Pons (tissue), 1 donor: ENCODE results near the gene TP53RK.

Experiments
- DNase-seq: peaks from one replicate; pipeline ENCODE4 v3.0.0-alpha.2; 2016; ENCODE audit warnings: low spot score

The TP53RK gene

GRCh38 chr20:46706242-46706641, 17.0 kb upstream of the TP53RK start:
- no peak for DNase-seq

GRCh38 chr20:46705378-46705729, 16.1 kb upstream of the TP53RK start:
- DNase-seq: no peak

- DNase-seq: no peak
These were observed 15.6 kb upstream of the TP53RK start for GRCh38 chr20:46704714-46705377.

- no peak for DNase-seq
These were observed 14.2 kb upstream of the TP53RK start for GRCh38 chr20:46703435-46703834.

- no peak for DNase-seq
These were observed 13.4 kb upstream of the TP53RK start for GRCh38 chr20:46702447-46703203.

- no peak for DNase-seq
These were observed 12.7 kb upstream of the TP53RK start for GRCh38 chr20:46701986-46702385.

- no peak for DNase-seq
These were observed 12.3 kb upstream of the TP53RK start for GRCh38 chr20:46701556-46701955.

- no peak for DNase-seq
These were observed 11.8 kb upstream of the TP53RK start for GRCh38 chr20:46701057-46701456.

- DNase-seq: no peak
These were observed 11.2 kb upstream of the TP53RK start for GRCh38 chr20:46700481-46700880.

- peak; percentile 40 for DNase-seq
These were observed 10.6 kb upstream of the TP53RK start for GRCh38 chr20:46699651-46700359.

GRCh38 chr20:46698788-46699187, 9.5 kb upstream of the TP53RK start:
- DNase-seq: no peak

- no peak for DNase-seq
These were observed 7.6 kb upstream of the TP53RK start for GRCh38 chr20:46696791-46697279.

GRCh38 chr20:46695892-46696291, 6.6 kb upstream of the TP53RK start:
- DNase-seq: no peak

- peak; percentile 47 for DNase-seq
These were observed 5.2 kb upstream of the TP53RK start for GRCh38 chr20:46694484-46694883.

- DNase-seq: no peak
These were observed 2.0 kb upstream of the TP53RK start for GRCh38 chr20:46691196-46691595.

- DNase-seq: peak; percentile 56
These were observed 1.2 kb upstream of the TP53RK start for GRCh38 chr20:46690219-46691106.

- no peak for DNase-seq
These were observed 476 bp upstream of the TP53RK start for GRCh38 chr20:46689754-46690085.

- DNase-seq: peak; percentile 42
These were observed 828 bp downstream of the TP53RK start for GRCh38 chr20:46688151-46689081.

GRCh38 chr20:46683939-46684750, 5.1 kb downstream of the TP53RK start:
- DNase-seq: no peak

- DNase-seq: no peak
These were observed 5.6 kb downstream of the TP53RK start for GRCh38 chr20:46683668-46683938.
